ENCODE data around the gene RIN3. TPM values are rescaled to one million over a fixed set of nuclear protein-coding genes. Genes with fewer than 3 reads are reported as not detected.

Gene RIN3
- total RNA-seq, 2 donors from 2014 or later: 47.4 to 54.2 TPM

- DNase-seq (ENCODE audit: low spot score) (no peak), ATAC-seq (ENCODE audit: insufficient number of reproducible peaks, low FRiP score, low read depth) (no peak)
- Histone ChIP-seq H3K9me3 (no peaks in the 10 kb centered on the region), H3K4me3 (no peak overlapping the region), H3K27me3 (replicated peaks; ENCODE audit: insufficient read depth) (no peaks in the 10 kb centered on the region), H3K36me3 (peaks cover 2% of the 10 kb centered on the region), H3K27ac (no peak overlapping the region), H3K4me1 (ENCODE audit: control insufficient read depth in 1 of 2, low read depth in 2 of 2) (peaks cover 0 to 1% of the 10 kb centered on the region in 2 donors)
- TF ChIP-seq CTCF (IDR thresholded peaks at IDR 0.05): no peak
These were observed 184.8 kb downstream of the RIN3 start for GRCh38 chr14:92698393-92698792.

- Histone ChIP-seq H3K36me3 (peaks cover 21% of the 10 kb centered on the region), H3K27ac (no peak overlapping the region), H3K9me3 (no peaks in the 10 kb centered on the region), H3K4me1 (ENCODE audit: control insufficient read depth in 1 of 2, low read depth in 2 of 2) (no peaks in the 10 kb centered on the region), H3K27me3 (replicated peaks; ENCODE audit: insufficient read depth) (no peaks in the 10 kb centered on the region), H3K4me3 (no peak overlapping the region)
- no peak for DNase-seq (ENCODE audit: low spot score)
- TF ChIP-seq CTCF (IDR thresholded peaks at IDR 0.05): no peak
- no peak for ATAC-seq (ENCODE audit: insufficient number of reproducible peaks, low FRiP score, low read depth)
These were observed 188.2 kb downstream of the RIN3 start for GRCh38 chr14:92701826-92702225.

GRCh38 chr14:92702441-92702918 lies 188.9 kb downstream of the RIN3 start:
- Histone ChIP-seq H3K27me3 (replicated peaks; ENCODE audit: insufficient read depth) (no peaks in the 10 kb centered on the region), H3K36me3 (peaks cover 21% of the 10 kb centered on the region), H3K4me3 (no peak overlapping the region), H3K4me1 (ENCODE audit: control insufficient read depth in 1 of 2, low read depth in 2 of 2) (no peaks in the 10 kb centered on the region), H3K27ac (no peak overlapping the region), H3K9me3 (no peaks in the 10 kb centered on the region)
- DNase-seq (ENCODE audit: low spot score) (no peak), ATAC-seq (ENCODE audit: insufficient number of reproducible peaks, low FRiP score, low read depth) (no peak)
- TF ChIP-seq CTCF (IDR thresholded peaks at IDR 0.05): no peak

- Histone ChIP-seq H3K4me3 (no peak overlapping the region), H3K27me3 (replicated peaks; ENCODE audit: insufficient read depth) (no peaks in the 10 kb centered on the region), H3K4me1 (ENCODE audit: control insufficient read depth in 1 of 2, low read depth in 2 of 2) (no peaks in the 10 kb centered on the region), H3K9me3 (no peaks in the 10 kb centered on the region), H3K36me3 (peaks cover 21% of the 10 kb centered on the region), H3K27ac (no peak overlapping the region)
- ATAC-seq (ENCODE audit: insufficient number of reproducible peaks, low FRiP score, low read depth) (no peak), DNase-seq (ENCODE audit: low spot score) (no peak)
- no peak for TF ChIP-seq CTCF (IDR thresholded peaks at IDR 0.05)
These were observed 189.9 kb downstream of the RIN3 start for GRCh38 chr14:92703516-92703915.

GRCh38 chr14:92704036-92704804 lies 190.6 kb downstream of the RIN3 start:
- no peaks in the 10 kb centered on the region for H3K27me3 ChIP-seq (replicated peaks; ENCODE audit: insufficient read depth)
- H3K4me1 ChIP-seq (ENCODE audit: control insufficient read depth in 1 of 2, low read depth in 2 of 2): no peaks in the 10 kb centered on the region
- DNase-seq (ENCODE audit: low spot score) (no peak), ATAC-seq (ENCODE audit: insufficient number of reproducible peaks, low FRiP score, low read depth) (no peak)
- no peak for TF ChIP-seq CTCF (IDR thresholded peaks at IDR 0.05)
- no peak overlapping the region for H3K27ac ChIP-seq
- no peaks in the 10 kb centered on the region for H3K9me3 ChIP-seq
- peaks cover 21% of the 10 kb centered on the region for H3K36me3 ChIP-seq
- no peak overlapping the region for H3K4me3 ChIP-seq

Data from thoracic aorta (tissue), 2 donors.